T-helper 2 cell treated with Interferon-gamma antibody and Interleukin-4, amounts not matched to agents 5 μg/mL and 100 μg/mL, for 36 hours (primary cell): ENCODE data around the gene TCF7.

Source experiments
- DNase-seq: peaks from one replicate; pipeline ENCODE4 v3.0.0; 2021; ENCODE audit warnings: low spot score
- H3K27ac Mint-ChIP-seq: one replicate; pipeline ENCODE4 v1.8.0; 2021; ENCODE audit warnings: mild to moderate bottlenecking, mixed read lengths
- H3K27me3 Mint-ChIP-seq: one replicate; pipeline ENCODE4 v1.8.0; 2021; ENCODE audit warnings: low read depth, mixed read lengths
- H3K36me3 Mint-ChIP-seq: one replicate; pipeline ENCODE4 v1.8.0; 2021; ENCODE audit warnings: low read depth, mixed read lengths
- H3K4me1 Mint-ChIP-seq: one replicate; pipeline ENCODE4 v1.8.0; 2021; ENCODE audit warnings: low read depth, mixed read lengths
- H3K4me3 Mint-ChIP-seq: one replicate; pipeline ENCODE4 v1.8.0; 2022; ENCODE audit warnings: mild to moderate bottlenecking, moderate library complexity, mixed read lengths
- H3K9me3 Mint-ChIP-seq: one replicate; pipeline ENCODE4 v1.8.0; 2021; ENCODE audit warnings: mixed read lengths

Gene TCF7

DNA sequence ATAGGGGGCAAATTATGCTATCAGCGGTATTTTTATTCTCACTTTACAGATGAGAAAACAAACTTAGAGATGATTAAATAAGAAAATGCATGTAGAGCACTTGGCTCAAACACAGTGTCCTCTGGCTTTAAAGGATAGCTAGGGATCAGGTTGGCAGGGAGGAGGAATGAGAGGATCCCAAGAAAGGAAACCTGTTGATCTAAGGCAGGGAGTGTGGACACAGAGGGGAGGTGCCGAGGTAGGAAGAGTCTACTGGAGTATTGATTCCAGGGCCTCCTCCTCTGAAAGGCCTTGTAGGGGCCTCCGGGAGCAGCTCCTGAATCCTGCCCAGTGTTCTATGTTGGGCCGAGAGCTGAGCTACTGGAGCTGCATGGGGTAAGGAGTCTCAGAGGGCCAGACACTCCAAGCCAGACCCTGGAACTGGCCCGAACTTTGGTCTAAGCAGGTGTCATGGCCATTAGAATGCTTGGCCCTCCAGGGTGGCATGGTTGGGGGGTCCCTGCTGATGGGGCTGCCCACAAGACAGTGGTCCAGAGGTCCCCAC lies 30.4 kb upstream of the TCF7 start:
- Mint-ChIP-seq H3K9me3 (no peaks in the 10 kb centered on the region), H3K27me3 (peaks cover 34% of the 10 kb centered on the region)

DNA sequence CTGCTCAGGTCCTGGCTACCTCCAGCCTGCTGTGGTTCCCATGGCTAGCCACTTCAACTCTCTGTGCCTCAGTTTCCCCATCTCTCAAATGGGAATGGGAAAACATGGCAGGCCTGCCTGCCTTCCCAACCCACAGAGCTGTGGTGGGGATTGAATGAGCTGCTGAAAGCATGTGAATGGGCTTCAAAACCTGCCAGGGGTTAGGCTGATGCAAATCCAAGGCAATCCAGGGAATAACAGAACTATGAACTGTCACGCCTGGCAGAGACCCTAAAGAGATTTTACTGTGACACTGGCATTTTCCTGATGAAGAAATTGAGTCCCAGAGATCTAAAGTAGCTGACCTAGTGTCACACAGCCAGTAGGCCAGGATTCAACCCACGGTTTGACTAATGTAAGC lies 29.9 kb upstream of the TCF7 start:
- Mint-ChIP-seq H3K9me3 (no peaks in the 10 kb centered on the region), H3K4me1 (peaks cover 28% of the 10 kb centered on the region), H3K27ac (no peak overlapping the region), H3K27me3 (peaks cover 37% of the 10 kb centered on the region), H3K4me3 (no peak overlapping the region), H3K36me3 (no peaks in the 10 kb centered on the region)
- no peak for DNase-seq

More for the DNA sequence above, 30.4 kb upstream of the TCF7 start:
- DNase-seq = no peak
- H3K27ac Mint-ChIP-seq = no peak overlapping the region
- H3K4me3 Mint-ChIP-seq = no peak overlapping the region
- peaks cover 31% of the 10 kb centered on the region for H3K4me1 Mint-ChIP-seq
- H3K36me3 Mint-ChIP-seq = no peaks in the 10 kb centered on the region

DNA sequence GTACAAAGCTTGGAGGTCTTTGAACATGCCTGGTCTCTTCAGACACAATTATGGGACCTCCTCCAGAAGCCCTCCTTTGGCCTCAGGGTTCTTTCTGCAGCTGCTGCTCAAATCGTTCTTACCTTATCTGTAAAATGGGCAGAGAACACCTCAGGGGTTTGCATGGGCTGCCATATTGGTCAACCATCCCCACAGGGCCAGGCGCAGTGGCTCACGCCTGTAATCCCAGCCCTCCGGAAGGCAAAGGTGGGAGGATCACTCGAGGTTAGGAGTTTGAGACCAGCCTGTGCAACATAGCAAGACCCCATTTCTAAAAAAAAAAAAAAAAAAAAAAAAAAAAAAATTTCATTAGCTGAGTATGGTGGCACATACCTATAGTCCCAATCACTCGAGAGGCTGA lies 29.1 kb upstream of the TCF7 start:
- H3K4me3 Mint-ChIP-seq = no peak overlapping the region

DNA sequence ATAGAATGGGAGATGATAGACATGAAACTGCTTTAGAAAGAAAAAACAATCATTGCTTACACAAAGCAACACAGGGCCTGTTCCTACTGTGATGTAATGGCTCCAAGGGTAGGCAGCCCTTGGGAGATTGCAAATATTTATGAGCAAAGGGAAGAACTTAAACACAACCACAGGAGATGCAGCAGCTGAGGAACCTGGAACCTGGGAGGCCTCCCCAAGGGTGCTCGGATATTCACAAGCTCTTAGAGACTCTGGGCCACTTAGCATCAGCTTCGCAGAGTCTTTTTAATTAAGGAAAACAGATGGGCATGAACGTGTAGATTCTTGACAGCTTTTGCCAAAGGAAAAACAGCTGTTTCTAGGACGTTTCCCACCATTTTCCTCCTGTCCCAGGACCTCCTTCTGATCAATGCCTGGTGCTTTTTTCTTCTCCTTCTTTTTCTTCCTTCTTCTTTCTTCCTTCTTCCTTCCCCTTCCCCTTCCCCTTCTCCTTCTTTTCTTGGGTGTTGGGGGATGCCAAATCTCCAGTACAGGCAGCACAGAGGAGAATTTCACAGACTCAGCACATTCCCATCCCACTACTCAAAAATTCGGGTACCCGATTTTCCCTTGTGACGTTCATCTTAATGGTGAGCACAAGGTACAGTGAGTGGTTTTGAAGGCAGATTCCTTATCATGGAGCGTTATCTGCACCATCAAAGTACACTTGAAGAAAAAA lies 28.1 kb upstream of the TCF7 start:
- Mint-ChIP-seq H3K4me3 (peak overlapping the region; percentile 77), H3K4me1 (peaks cover 38% of the 10 kb centered on the region)
- no peak for DNase-seq

More for the DNA sequence above, 29.1 kb upstream of the TCF7 start:
- H3K36me3 Mint-ChIP-seq = no peaks in the 10 kb centered on the region
- no peak for DNase-seq
- no peak overlapping the region for H3K27ac Mint-ChIP-seq
- peaks cover 44% of the 10 kb centered on the region for H3K27me3 Mint-ChIP-seq
- no peaks in the 10 kb centered on the region for H3K9me3 Mint-ChIP-seq
- H3K4me1 Mint-ChIP-seq = peaks cover 31% of the 10 kb centered on the region

DNA sequence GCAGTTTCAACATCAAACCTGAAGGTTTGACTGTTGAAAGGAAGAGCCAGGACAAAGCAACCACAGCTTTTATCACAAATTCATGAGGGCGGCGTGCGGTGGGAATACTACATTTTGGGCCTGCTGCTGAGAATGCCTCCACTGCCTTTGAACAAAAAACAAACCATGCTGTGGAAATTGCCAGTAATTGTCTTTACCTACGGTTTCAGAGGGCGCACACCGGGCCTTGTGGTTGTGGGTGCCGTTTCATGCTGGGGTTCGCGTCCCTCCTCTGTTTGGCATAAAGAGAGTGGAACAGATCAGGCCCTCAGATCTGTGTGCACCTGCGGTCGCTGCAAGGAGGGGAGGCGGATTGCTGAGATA lies 27.6 kb upstream of the TCF7 start:
- peak overlapping the region; percentile 56 for H3K27ac Mint-ChIP-seq
- H3K9me3 Mint-ChIP-seq = no peaks in the 10 kb centered on the region
- peak; percentile 81 for DNase-seq
- H3K4me1 Mint-ChIP-seq = peaks cover 40% of the 10 kb centered on the region
- peak overlapping the region; percentile 77 for H3K4me3 Mint-ChIP-seq
- peaks cover 57% of the 10 kb centered on the region for H3K27me3 Mint-ChIP-seq
- no peaks in the 10 kb centered on the region for H3K36me3 Mint-ChIP-seq

More for the DNA sequence above, 28.1 kb upstream of the TCF7 start:
- H3K9me3 Mint-ChIP-seq = no peaks in the 10 kb centered on the region
- H3K36me3 Mint-ChIP-seq = no peaks in the 10 kb centered on the region
- peaks cover 53% of the 10 kb centered on the region for H3K27me3 Mint-ChIP-seq
- H3K27ac Mint-ChIP-seq = peak overlapping the region; percentile 56

DNA sequence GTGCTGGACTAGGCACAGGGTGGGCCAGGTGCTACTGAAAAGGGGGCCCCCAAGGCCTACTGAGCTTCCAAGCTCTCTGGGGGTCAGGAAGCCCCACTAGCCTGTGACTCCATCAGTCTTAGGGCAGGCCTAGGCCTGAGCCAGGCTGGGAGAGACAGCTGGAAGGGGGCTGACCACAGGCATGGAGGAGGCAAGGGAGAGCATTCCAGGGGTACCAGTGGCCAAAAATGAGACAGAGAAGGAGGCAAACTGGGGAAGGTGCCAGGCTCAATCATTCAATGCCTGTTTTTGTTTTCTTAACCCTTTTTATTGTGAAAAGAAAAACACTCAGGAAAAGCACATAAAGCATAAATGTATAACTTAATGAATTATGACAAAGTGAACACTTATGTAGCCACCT lies 26.2 kb upstream of the TCF7 start:
- H3K36me3 Mint-ChIP-seq = no peaks in the 10 kb centered on the region
- no peak overlapping the region for H3K27ac Mint-ChIP-seq
- H3K4me1 Mint-ChIP-seq = peaks cover 44% of the 10 kb centered on the region
- no peak overlapping the region for H3K4me3 Mint-ChIP-seq
- peaks cover 66% of the 10 kb centered on the region for H3K27me3 Mint-ChIP-seq
- no peaks in the 10 kb centered on the region for H3K9me3 Mint-ChIP-seq
- DNase-seq = no peak

DNA sequence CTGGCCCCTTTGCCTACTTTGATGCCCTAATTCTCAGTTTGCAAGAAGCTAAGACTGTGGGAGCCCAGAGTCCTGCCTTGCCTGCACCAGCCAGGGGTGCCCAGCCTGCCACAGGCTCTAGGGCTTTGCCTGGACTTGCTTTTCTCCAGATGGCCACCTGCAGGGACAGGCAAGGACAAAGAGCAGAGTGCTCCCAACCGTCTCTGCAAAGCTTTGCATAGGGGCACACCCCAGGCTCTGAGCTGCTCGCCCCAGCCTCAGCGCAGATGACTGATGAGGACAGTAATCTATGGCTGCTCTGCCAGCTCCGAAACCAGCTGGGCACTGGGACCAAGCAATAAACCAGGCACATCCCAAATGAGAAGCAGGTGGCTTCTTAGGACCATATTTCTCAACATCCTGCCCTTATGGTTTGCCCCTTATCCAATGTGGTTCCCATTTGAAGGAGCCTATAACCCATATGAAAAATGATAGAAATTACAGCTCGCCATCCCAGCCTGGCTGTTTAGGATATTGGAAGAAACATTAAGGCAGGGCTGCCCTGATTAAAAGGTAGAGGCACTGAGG lies 25.4 kb upstream of the TCF7 start:
- H3K36me3 Mint-ChIP-seq = no peaks in the 10 kb centered on the region
- no peak overlapping the region for H3K4me3 Mint-ChIP-seq
- peaks cover 70% of the 10 kb centered on the region for H3K27me3 Mint-ChIP-seq
- peak overlapping the region; percentile 58 for H3K27ac Mint-ChIP-seq
- DNase-seq = no peak
- peaks cover 44% of the 10 kb centered on the region for H3K4me1 Mint-ChIP-seq
- no peaks in the 10 kb centered on the region for H3K9me3 Mint-ChIP-seq

DNA sequence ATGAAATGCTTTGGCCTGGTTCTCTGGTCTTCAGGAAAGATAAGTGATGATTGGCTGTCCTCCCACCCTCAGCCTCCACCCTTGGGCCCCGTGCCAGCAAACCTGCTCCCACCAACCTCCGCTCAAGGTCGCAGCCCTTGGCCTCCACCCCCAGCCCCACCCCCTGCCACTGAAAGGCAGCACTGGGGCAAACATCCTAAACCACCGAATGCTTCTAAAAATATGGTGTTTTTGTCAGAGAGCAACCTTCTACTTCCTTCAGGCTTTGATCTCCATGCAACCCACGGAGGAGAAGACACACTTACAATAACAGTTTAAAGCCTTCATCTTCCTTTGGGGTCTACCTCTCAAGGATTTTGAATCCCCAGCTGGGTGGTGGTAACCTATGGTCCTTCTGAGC lies 24.0 kb upstream of the TCF7 start:
- peaks cover 69% of the 10 kb centered on the region for H3K27me3 Mint-ChIP-seq
- peak overlapping the region; percentile 41 for H3K27ac Mint-ChIP-seq
- H3K9me3 Mint-ChIP-seq = no peaks in the 10 kb centered on the region
- DNase-seq = no peak
- peaks cover 44% of the 10 kb centered on the region for H3K4me1 Mint-ChIP-seq
- H3K36me3 Mint-ChIP-seq = no peaks in the 10 kb centered on the region
- peak overlapping the region; percentile 40 for H3K4me3 Mint-ChIP-seq

DNA sequence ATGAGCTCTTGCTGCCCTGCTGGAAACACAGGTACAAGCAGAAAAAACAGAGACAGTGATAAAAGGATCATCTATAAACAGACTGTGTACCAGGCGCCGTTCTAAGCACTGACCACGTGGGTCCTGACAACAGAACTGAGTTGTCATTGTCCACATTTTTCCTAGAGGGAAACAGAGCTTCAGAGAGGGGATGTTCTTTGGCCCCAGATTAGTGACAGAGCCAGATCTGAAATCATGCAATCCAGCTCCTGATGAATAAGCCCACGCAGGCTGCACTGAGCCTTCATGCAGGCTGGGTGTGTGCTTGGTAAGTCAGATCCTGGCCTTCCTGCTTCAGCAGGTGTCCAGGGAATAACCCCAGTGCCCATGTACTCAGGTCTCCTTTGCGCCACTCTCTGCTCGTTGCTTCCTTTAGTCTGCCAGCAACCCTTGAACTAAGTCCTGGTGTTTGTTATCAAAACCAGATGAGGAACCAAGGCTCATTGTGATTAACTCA lies 22.8 kb upstream of the TCF7 start:
- peaks cover 70% of the 10 kb centered on the region for H3K27me3 Mint-ChIP-seq
- no peak overlapping the region for H3K27ac Mint-ChIP-seq
- H3K9me3 Mint-ChIP-seq = no peaks in the 10 kb centered on the region
- peaks cover 37% of the 10 kb centered on the region for H3K4me1 Mint-ChIP-seq
- no peaks in the 10 kb centered on the region for H3K36me3 Mint-ChIP-seq
- no peak for DNase-seq
- no peak overlapping the region for H3K4me3 Mint-ChIP-seq

DNA sequence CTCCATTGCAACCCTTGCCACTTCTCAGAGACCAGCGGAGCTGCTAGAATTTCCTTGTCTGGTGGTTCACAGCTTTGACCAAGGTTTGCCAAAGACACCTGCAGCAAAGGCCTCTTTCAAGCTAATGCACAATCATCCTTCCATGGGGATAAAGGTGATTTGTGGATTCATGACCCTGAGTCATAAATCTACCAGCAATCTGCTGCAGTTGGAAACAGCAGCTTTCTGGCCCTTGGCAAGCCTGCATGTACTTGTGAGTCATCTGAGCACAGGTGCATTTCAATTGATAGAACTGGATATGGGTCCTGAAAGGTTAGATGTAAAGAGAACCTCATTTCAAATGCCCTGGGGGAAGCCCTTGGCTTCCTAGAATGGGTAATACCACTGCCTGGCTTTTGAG lies 21.6 kb upstream of the TCF7 start:
- H3K4me1 Mint-ChIP-seq = peaks cover 30% of the 10 kb centered on the region
- DNase-seq = no peak
- H3K4me3 Mint-ChIP-seq = no peak overlapping the region
- H3K27me3 Mint-ChIP-seq = peaks cover 65% of the 10 kb centered on the region
- no peak overlapping the region for H3K27ac Mint-ChIP-seq
- H3K9me3 Mint-ChIP-seq = no peaks in the 10 kb centered on the region
- no peaks in the 10 kb centered on the region for H3K36me3 Mint-ChIP-seq

DNA sequence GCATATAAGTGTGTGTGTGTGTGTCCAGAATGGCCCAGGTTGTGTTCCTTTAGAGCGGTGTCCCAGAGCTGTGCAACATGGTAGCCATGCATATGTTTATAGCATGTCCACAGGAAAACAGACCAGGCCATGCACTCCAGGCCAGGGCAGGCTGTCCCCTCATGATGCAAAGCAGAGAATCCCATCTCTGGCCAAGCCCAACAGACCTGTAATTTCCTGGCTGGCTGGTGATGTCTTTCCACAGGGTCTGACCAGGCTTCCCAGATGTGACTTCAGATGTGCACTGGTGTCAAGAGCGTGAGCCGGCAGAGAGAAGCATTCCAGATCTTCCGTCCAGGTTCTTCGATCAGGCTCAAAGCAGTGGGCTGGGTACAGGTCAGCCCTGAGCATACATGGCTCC lies 21.1 kb upstream of the TCF7 start:
- H3K36me3 Mint-ChIP-seq = no peaks in the 10 kb centered on the region
- H3K9me3 Mint-ChIP-seq = no peaks in the 10 kb centered on the region
- peaks cover 26% of the 10 kb centered on the region for H3K4me1 Mint-ChIP-seq
- peaks cover 63% of the 10 kb centered on the region for H3K27me3 Mint-ChIP-seq
- H3K4me3 Mint-ChIP-seq = no peak overlapping the region
- no peak overlapping the region for H3K27ac Mint-ChIP-seq
- DNase-seq = no peak

DNA sequence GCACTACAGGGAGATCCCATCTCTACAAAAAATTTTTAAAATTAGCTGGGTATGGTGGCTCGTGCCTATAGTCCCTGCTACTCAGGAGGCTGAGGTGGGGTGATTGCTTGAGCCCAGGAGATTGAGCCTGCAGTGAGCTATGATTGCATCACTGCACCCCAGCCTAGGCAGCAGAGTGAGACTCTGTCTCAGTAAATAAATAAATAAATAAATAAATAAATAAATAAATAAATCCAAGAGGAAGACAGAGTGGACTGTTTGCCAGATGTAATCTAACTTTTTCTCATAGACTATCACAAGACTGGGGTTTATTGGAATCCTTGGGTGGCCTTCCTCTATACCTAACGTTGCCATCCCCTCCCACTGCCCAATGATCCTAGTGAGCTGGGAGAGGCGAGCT lies 19.2 kb upstream of the TCF7 start:
- Mint-ChIP-seq H3K9me3 (no peaks in the 10 kb centered on the region), H3K27me3 (peaks cover 52% of the 10 kb centered on the region), H3K4me1 (peaks cover 22% of the 10 kb centered on the region), H3K27ac (no peak overlapping the region), H3K4me3 (no peak overlapping the region), H3K36me3 (no peaks in the 10 kb centered on the region)
- DNase-seq = no peak

DNA sequence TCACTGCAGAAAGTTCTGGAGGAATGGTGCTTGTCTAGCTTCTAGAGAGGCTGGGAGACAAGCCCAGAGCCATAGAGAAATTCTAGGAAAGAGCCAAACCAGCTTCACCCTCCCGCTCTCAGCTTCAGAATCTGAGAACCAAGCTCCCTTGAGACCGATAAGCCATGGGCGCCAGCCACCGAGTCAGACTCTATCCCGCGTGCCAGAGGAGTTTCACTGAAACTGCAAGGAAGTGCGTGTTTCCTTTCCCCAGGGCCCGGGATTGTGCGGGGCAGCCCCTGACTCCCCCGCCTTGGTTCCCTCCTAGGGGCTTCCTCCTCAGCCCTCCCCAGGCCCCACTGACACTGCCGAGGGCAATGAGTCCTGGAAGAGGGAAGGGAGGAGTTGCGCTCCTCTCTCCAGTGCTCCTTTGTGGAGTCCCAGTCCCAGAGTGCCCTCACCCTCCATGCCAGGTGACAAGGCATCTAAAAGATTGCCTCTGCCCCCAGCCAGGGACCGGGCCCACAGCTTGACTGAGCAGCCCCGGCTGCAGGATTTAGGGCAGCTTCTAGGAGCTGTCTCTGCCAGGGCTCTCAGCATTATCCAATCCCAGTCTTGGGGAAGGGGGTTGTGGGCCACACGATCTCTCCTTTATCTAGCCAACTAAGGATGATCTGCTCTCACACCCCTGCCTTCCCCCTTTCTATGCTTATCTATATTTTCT lies 18.4 kb upstream of the TCF7 start:
- no peak for DNase-seq
- H3K4me1 Mint-ChIP-seq = peaks cover 22% of the 10 kb centered on the region
- H3K9me3 Mint-ChIP-seq = no peaks in the 10 kb centered on the region
- H3K36me3 Mint-ChIP-seq = no peaks in the 10 kb centered on the region
- H3K4me3 Mint-ChIP-seq = no peak overlapping the region
- H3K27me3 Mint-ChIP-seq = peaks cover 45% of the 10 kb centered on the region
- H3K27ac Mint-ChIP-seq = no peak overlapping the region

DNA sequence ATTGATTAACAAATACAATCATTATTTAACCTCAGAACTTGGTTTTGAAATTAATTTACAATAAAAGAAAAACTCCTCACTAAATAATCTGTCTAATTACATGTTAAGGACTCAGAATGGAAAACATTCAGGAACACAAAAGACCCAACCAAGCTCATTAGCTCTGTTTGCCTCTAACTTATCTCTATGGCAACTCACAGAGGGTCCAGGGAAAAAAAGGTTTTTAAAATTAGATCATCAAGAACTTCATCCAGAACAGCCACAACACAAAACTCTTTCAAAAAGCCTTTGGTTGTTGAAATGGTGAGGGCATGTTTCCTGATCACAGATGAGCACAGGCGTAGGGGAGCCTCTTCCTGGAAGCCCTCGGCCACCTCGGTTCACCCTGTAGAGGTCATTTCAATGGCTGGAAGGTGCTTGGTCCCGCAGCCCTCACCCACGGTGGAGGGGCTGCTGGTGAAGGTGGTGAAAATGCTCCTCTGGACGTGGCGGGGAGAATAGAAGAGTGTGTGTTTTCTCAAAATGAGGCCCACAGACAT lies 17.2 kb upstream of the TCF7 start:
- no peak for DNase-seq

More for the DNA sequence above, 17.2 kb upstream of the TCF7 start:
- Mint-ChIP-seq H3K27me3 (peaks cover 34% of the 10 kb centered on the region), H3K4me3 (no peak overlapping the region), H3K36me3 (no peaks in the 10 kb centered on the region), H3K9me3 (no peaks in the 10 kb centered on the region), H3K4me1 (peaks cover 21% of the 10 kb centered on the region), H3K27ac (no peak overlapping the region)
